GM12878 (cell line): ENCODE measurements around the gene RPS6KC1. TPM values are rescaled to one million over a fixed set of nuclear protein-coding genes. Genes with fewer than 3 reads are reported as not detected.

Source experiments
- ATAC-seq: fragments of 200-7000 bp; cut with Tn5 transposase; 3 replicates; pipeline ENCODE4 v1.9.1; 2020; ENCODE audit warnings: mild to moderate bottlenecking, moderate library complexity
- BruUV-seq: library from RNA; stranded (reverse); fragments of 400-500 nt; replicated peaks from 2 replicates; lab custom pipeline; 2021; lab: Mats Ljungman, UMichigan
- CTCF ChIA-PET: fragments of 300-600 bp; sonication (Branson Sonifier 250); formaldehyde crosslinking; extraction: SDS; loops from one replicate; lab custom pipeline; 2021; ENCODE audit warnings: inconsistent platforms; lab: Yijun Ruan, JAX
- POLR2A ChIA-PET: fragments of 350-600 bp; formaldehyde crosslinking; extraction: SDS; loops from one replicate; lab custom pipeline; 2021; ENCODE audit warnings: inconsistent platforms; lab: Charles Lee
- RAD21 ChIA-PET: fragments of 300-600 bp; sonication (Branson Sonifier 250); formaldehyde crosslinking; loops from one replicate; lab custom pipeline; 2023; ENCODE audit warnings: antibody characterized with exemption; ENCODE audit not compliant: unreplicated experiment; lab: Charles Lee
- SMC1A ChIA-PET: fragments of 300-600 bp; sonication (Branson Sonifier 250); formaldehyde crosslinking; loops from one replicate; lab custom pipeline; 2023; ENCODE audit not compliant: unreplicated experiment, uncharacterized antibody; lab: Charles Lee
- DNase-seq: peaks from one replicate; pipeline ENCODE4 v3.0.0-alpha.2; 2011; ENCODE audit warnings: low read depth, low spot score
- FAIRE-seq: peaks from 3 replicates; lab custom pipeline; 2011; peaks lifted over from hg19 to GRCh38; lab: Jason Lieb, UNC
- H2AFZ ChIP-seq: 2 replicates; pipeline ENCODE4 v1.6.0; 2011; ENCODE audit warnings: low read depth, low read length, control low read depth; ENCODE audit not compliant: control insufficient read depth
- H3K27ac ChIP-seq: 2 replicates; pipeline ENCODE4 v1.5.1; 2011; ENCODE audit warnings: control low read depth; ENCODE audit not compliant: control insufficient read depth, insufficient read depth
- H3K27me3 ChIP-seq, 2 experiments: replicated peaks in 1 of 2; 2 replicates each; pipeline versions ENCODE4 v1.6.0 to v1.6.1; 2011; ENCODE audit warnings: low read length in 1 of 2; ENCODE audit not compliant: control insufficient read depth in 2 of 2, insufficient read depth in 2 of 2
- H3K36me3 ChIP-seq, 2 experiments: 2 replicates each; pipeline ENCODE4 v1.5.1; 2011; ENCODE audit warnings: low read length in 1 of 2; ENCODE audit not compliant: control insufficient read depth in 2 of 2, insufficient read depth in 2 of 2
- H3K4me1 ChIP-seq: 2 replicates; pipeline ENCODE4 v1.6.1; 2011; ENCODE audit warnings: mild to moderate bottlenecking, low read length, moderate library complexity, mixed read lengths; ENCODE audit not compliant: control insufficient read depth, insufficient read depth
- H3K4me2 ChIP-seq: 2 replicates; pipeline ENCODE4 v1.6.0; 2011; ENCODE audit warnings: control low read depth; ENCODE audit not compliant: control insufficient read depth, insufficient read depth
- H3K4me3 ChIP-seq: fragments of 200-600 bp; sonication (generic); 2 replicates; pipeline ENCODE4 v1.5.1; 2016
- H3K79me2 ChIP-seq: 2 replicates; pipeline ENCODE4 v1.6.0; 2011; ENCODE audit warnings: low read length; ENCODE audit not compliant: control insufficient read depth, insufficient read depth
- H3K9ac ChIP-seq: 2 replicates; pipeline ENCODE4 v1.8.0; 2011; ENCODE audit warnings: low read length, control low read depth, mixed read lengths; ENCODE audit not compliant: control insufficient read depth, insufficient read depth
- H3K9me3 ChIP-seq: replicated peaks from 3 replicates; pipeline ENCODE4 v1.5.1; 2011; ENCODE audit warnings: mild to moderate bottlenecking, low read length; ENCODE audit not compliant: control insufficient read depth, insufficient read depth
- H4K20me1 ChIP-seq: 2 replicates; pipeline ENCODE4 v1.6.0; 2011; ENCODE audit not compliant: control insufficient read depth, insufficient read depth
- ATF7 ChIP-seq: fragments of 450-650 bp; IDR thresholded peaks from 2 replicates; pipeline ENCODE4 v1.6.1; 2016; ENCODE audit warnings: low read depth, mild to moderate bottlenecking
- BACH1 ChIP-seq: fragments of 450-650 bp; IDR thresholded peaks from 2 replicates; pipeline ENCODE4 v1.6.1; 2017; ENCODE audit warnings: mild to moderate bottlenecking, borderline replicate concordance
- CBFB ChIP-seq: IDR thresholded peaks from 2 replicates; pipeline ENCODE4 v1.6.1; 2016; ENCODE audit warnings: antibody characterized with exemption, low read depth
- CREB1 ChIP-seq: IDR thresholded peaks from 2 replicates; pipeline ENCODE4 v1.6.1; 2012; ENCODE audit warnings: low read depth, mild to moderate bottlenecking, inconsistent platforms
- EED ChIP-seq: sonication (generic); IDR thresholded peaks from 2 replicates; pipeline ENCODE4 v1.6.1; 2016; ENCODE audit warnings: antibody characterized with exemption, low read depth
- HDGF ChIP-seq: fragments of 450-650 bp; IDR thresholded peaks from 2 replicates; pipeline ENCODE4 v1.6.1; 2016; ENCODE audit warnings: antibody characterized with exemption
- NFXL1 ChIP-seq: fragments of 450-650 bp; IDR thresholded peaks from 2 replicates; pipeline ENCODE4 v1.6.1; 2017; ENCODE audit warnings: antibody characterized with exemption, mild to moderate bottlenecking, borderline replicate concordance
- NFYA ChIP-seq: IDR thresholded peaks from 2 replicates; pipeline ENCODE4 v1.6.1; 2011; ENCODE audit warnings: low read depth, mild to moderate bottlenecking, low read length, improper control_type of control experiment, borderline replicate concordance
- NRF1 ChIP-seq: conservative IDR thresholded peaks from 2 replicates; pipeline ENCODE4 v1.6.1; 2011; ENCODE audit warnings: mild to moderate bottlenecking, low read depth, low read length, improper control_type of control experiment
- PAX8 ChIP-seq: fragments of 450-650 bp; IDR thresholded peaks from 2 replicates; pipeline ENCODE4 v1.6.1; 2017; ENCODE audit warnings: mild to moderate bottlenecking, moderate library complexity
- RAD51 ChIP-seq: fragments of 450-650 bp; IDR thresholded peaks from 2 replicates; pipeline ENCODE4 v1.6.1; 2016; ENCODE audit warnings: moderate library complexity, mild to moderate bottlenecking, inconsistent platforms
- RUNX3 ChIP-seq: IDR thresholded peaks from 2 replicates; pipeline ENCODE4 v1.6.1; 2012; ENCODE audit warnings: low read length, inconsistent platforms
- SREBF2 ChIP-seq: IDR thresholded peaks from 2 replicates; pipeline ENCODE4 v1.6.1; 2012; ENCODE audit warnings: mild to moderate bottlenecking, low read length
- STAT3 ChIP-seq: IDR thresholded peaks from 2 replicates; pipeline ENCODE4 v1.6.1; 2011; ENCODE audit warnings: low read depth, low read length, improper control_type of control experiment
- SUZ12 ChIP-seq: fragments of 200-600 bp; sonication (generic); IDR thresholded peaks from one replicate; pipeline ENCODE4 v1.6.1; 2018; ENCODE audit warnings: antibody characterized with exemption, mild to moderate bottlenecking; ENCODE audit not compliant: unreplicated experiment
- TAF1 ChIP-seq: IDR thresholded peaks from 2 replicates; pipeline ENCODE4 v1.6.1; 2011; ENCODE audit warnings: mild to moderate bottlenecking, low read depth, low read length, borderline replicate concordance
- WRNIP1 ChIP-seq: IDR thresholded peaks from 2 replicates; pipeline ENCODE4 v1.6.1; 2011; ENCODE audit warnings: low read depth, low read length, improper control_type of control experiment, borderline replicate concordance
- ZSCAN29 ChIP-seq: fragments of 450-650 bp; IDR thresholded peaks from 2 replicates; pipeline ENCODE4 v1.6.1; 2017; ENCODE audit warnings: mild to moderate bottlenecking, moderate library complexity
- WGBS: methylation state at CpG from one replicate; pipeline ENCODE4 v1.1.6; 2016; ENCODE audit warnings: low lambda C conversion rate; ENCODE audit not compliant: insufficient replicate concordance, insufficient coverage; ENCODE audit errors: missing lambda C conversion rate; 5-methylcytosine and 5-hydroxymethylcytosine counted together
- in situ Hi-C: fragments of 300-500 bp; cut with MboI; formaldehyde crosslinking; loops from 9 replicates; pipeline ENCODE4 v1.14.3; 2018; ENCODE audit warnings: mixed read lengths
- intact Hi-C: fragments of 100-400 bp; cut with micrococcal nuclease; formaldehyde crosslinking; loops from one replicate; pipeline ENCODE4 v1.14.2; 2022; ENCODE audit not compliant: unreplicated experiment
- polyA plus RNA-seq, 11 experiments: library from polyadenylated mRNA; depleted of rRNA in 4 of 11; unstranded in 6 of 11; stranded (reverse) in 5 of 11; fragments of >200 nt; fragmentation: Nextera tagmentation in 4 of 11; fragmentation: Illumina TruSeq in 1 of 11; extraction: Ambion mirVana in 4 of 11; extraction: Trizol in 1 of 11; gene quantifications; 1 replicate in 1 of 11; 2 replicates in 10 of 11; pipeline versions ENCODE4 v1.2.1 to v1.2.3, GENCODE V29; 2011 to 2016; ENCODE audit warnings: inconsistent platforms in 2 of 11, missing spikeins in 2 of 11, low read depth in 1 of 11
- total RNA-seq, 4 experiments: library from RNA; depleted of rRNA in 3 of 4; stranded (reverse); fragments of >200 nt in 3 of 4; fragmentation: Illumina TruSeq in 1 of 4; extraction: Trizol in 1 of 4; gene quantifications; 2 replicates each; pipeline versions ENCODE4 v1.2.1 to v1.2.3, GENCODE V29; 2013 to 2021
- TF ChIP-seq, protein P1 (sequence below): fragments of 450-650 bp; IDR thresholded peaks from 2 replicates; pipeline ENCODE4 v1.6.1; 2017; ENCODE audit warnings: antibody characterized with exemption, mild to moderate bottlenecking, moderate library complexity
- TF ChIP-seq, protein P2 (sequence below): fragments of 450-650 bp; formaldehyde crosslinking; IDR thresholded peaks from 2 replicates; pipeline ENCODE4 v1.5.0; 2022; ENCODE audit warnings: mild to moderate bottlenecking, missing genetic modification characterization

The RPS6KC1 gene
- total and polyA plus RNA-seq, 10 of the 15 experiments (the other 5 are each of a cell fraction or from before 2014, with no cell fraction given), result 2.9 to 17.3 (median 12.2) TPM

DNA sequence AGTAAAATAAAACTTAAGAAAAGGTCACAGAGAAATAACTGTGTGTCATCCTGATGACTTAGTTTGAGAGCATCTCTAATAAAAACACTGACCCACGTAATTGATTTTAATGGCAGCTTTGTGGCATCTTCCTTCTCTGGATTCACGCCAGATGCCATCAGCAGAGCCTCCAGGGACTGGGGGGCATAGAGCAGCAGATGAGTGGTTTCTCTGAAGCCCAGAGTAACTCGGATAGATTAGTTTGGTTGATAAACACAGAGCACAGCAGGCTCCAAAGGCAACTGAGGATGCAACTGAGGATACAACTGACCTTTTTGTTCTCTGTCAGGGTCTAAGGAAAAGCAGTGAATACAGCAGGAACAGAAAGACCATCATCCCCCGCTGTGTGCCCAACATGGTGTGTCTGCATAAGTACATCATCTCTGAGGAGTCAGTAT, 180.8 kb downstream of the RPS6KC1 start:
- CTCF ChIA-PET, result no interaction called here
- WGBS, result 87% methylated on average over 4 of the region's 4 CpGs
- no peak overlapping the region for H3K27ac ChIP-seq
- FAIRE-seq, result no peak
- no peak for ATAC-seq
- no peak for TF ChIP-seq CREB1
- no peak for TF ChIP-seq NFXL1
- TF ChIP-seq STAT3, result no peak
- TF ChIP-seq NFYA, result no peak
- no peak for TF ChIP-seq WRNIP1
- TF ChIP-seq RAD51, result no peak
- no peak for TF ChIP-seq EED
- TF ChIP-seq, protein P1, sequence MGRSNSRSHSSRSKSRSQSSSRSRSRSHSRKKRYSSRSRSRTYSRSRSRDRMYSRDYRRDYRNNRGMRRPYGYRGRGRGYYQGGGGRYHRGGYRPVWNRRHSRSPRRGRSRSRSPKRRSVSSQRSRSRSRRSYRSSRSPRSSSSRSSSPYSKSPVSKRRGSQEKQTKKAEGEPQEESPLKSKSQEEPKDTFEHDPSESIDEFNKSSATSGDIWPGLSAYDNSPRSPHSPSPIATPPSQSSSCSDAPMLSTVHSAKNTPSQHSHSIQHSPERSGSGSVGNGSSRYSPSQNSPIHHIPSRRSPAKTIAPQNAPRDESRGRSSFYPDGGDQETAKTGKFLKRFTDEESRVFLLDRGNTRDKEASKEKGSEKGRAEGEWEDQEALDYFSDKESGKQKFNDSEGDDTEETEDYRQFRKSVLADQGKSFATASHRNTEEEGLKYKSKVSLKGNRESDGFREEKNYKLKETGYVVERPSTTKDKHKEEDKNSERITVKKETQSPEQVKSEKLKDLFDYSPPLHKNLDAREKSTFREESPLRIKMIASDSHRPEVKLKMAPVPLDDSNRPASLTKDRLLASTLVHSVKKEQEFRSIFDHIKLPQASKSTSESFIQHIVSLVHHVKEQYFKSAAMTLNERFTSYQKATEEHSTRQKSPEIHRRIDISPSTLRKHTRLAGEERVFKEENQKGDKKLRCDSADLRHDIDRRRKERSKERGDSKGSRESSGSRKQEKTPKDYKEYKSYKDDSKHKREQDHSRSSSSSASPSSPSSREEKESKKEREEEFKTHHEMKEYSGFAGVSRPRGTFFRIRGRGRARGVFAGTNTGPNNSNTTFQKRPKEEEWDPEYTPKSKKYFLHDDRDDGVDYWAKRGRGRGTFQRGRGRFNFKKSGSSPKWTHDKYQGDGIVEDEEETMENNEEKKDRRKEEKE, result no peak
- no peak for TF ChIP-seq BACH1
- TF ChIP-seq, protein P2, sequence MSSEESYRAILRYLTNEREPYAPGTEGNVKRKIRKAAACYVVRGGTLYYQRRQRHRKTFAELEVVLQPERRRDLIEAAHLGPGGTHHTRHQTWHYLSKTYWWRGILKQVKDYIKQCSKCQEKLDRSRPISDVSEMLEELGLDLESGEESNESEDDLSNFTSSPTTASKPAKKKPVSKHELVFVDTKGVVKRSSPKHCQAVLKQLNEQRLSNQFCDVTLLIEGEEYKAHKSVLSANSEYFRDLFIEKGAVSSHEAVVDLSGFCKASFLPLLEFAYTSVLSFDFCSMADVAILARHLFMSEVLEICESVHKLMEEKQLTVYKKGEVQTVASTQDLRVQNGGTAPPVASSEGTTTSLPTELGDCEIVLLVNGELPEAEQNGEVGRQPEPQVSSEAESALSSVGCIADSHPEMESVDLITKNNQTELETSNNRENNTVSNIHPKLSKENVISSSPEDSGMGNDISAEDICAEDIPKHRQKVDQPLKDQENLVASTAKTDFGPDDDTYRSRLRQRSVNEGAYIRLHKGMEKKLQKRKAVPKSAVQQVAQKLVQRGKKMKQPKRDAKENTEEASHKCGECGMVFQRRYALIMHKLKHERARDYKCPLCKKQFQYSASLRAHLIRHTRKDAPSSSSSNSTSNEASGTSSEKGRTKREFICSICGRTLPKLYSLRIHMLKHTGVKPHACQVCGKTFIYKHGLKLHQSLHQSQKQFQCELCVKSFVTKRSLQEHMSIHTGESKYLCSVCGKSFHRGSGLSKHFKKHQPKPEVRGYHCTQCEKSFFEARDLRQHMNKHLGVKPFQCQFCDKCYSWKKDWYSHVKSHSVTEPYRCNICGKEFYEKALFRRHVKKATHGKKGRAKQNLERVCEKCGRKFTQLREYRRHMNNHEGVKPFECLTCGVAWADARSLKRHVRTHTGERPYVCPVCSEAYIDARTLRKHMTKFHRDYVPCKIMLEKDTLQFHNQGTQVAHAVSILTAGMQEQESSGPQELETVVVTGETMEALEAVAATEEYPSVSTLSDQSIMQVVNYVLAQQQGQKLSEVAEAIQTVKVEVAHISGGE (CRISPR knock-in tag), result no peak
- TF ChIP-seq TAF1, result no peak
- TF ChIP-seq ZSCAN29, result no peak
- no peak for TF ChIP-seq ATF7
- TF ChIP-seq NRF1, result no peak
- TF ChIP-seq CBFB, result no peak
- TF ChIP-seq SUZ12, result no peak
- TF ChIP-seq PAX8, result no peak
- no peak for TF ChIP-seq SREBF2
- no peak for TF ChIP-seq HDGF
- no peak for TF ChIP-seq RUNX3
- TF ChIP-seq, all 136 proteins: peak for 0
- ChIA-PET POLR2A (no interaction called here), RAD21 (no interaction called here), SMC1A (no interaction called here)
- in situ Hi-C loops (no loop called here), intact Hi-C loops (no loop called here)
- H3K4me3 ChIP-seq, result no peak overlapping the region
- H3K4me1 ChIP-seq, result no peaks in the 10 kb centered on the region
- no peaks in the 10 kb centered on the region for H4K20me1 ChIP-seq
- H3K4me2 ChIP-seq, result no peak overlapping the region
- no peaks in the 10 kb centered on the region for H3K27me3 ChIP-seq
- H3K9ac ChIP-seq, result no peak overlapping the region
- no TSS peak for BruUV-seq
- H3K36me3 ChIP-seq, result no peaks in the 10 kb centered on the region; a peak in 1 of 4 replicates
- no peaks in the 10 kb centered on the region for H3K79me2 ChIP-seq
- no peaks in the 10 kb centered on the region for H3K9me3 ChIP-seq
- DNase-seq, result no peak
- H2AFZ ChIP-seq, result no peak overlapping the region
